HG03103 (cell line): ENCODE results near the gene COL6A6.
"Not testable (repeated sequence)": the region's sequence is repeated elsewhere in the genome, so short reads cannot be mapped to it uniquely, and the experiment has no call there.

Experiments
- ATAC-seq: cut with Tn5 transposase; IDR thresholded peaks from one replicate; pipeline ENCODE4 v1.9.1; 2021; ENCODE audit warnings: low read depth; ENCODE audit not compliant: unreplicated experiment

Gene COL6A6

DNA sequence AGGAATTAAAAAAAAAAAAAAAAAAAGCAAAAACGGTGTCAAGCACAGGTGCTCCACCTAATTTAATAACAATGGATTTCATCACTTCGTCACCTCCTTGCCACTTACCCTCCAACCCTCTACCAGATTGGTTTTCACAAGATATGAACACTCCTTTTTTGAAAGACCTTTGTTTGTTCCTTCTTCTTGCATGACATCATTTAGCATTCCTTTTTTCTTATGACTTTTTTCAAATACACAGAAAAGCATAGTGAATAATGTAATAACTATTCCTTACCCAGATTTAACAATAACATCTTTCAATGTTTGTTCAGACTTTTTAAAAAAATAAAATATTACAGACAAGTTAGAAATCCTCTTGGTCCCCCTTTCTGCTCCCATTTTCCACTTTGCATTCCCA lies 16.3 kb downstream of the COL6A6 start:
- no peak for ATAC-seq

DNA sequence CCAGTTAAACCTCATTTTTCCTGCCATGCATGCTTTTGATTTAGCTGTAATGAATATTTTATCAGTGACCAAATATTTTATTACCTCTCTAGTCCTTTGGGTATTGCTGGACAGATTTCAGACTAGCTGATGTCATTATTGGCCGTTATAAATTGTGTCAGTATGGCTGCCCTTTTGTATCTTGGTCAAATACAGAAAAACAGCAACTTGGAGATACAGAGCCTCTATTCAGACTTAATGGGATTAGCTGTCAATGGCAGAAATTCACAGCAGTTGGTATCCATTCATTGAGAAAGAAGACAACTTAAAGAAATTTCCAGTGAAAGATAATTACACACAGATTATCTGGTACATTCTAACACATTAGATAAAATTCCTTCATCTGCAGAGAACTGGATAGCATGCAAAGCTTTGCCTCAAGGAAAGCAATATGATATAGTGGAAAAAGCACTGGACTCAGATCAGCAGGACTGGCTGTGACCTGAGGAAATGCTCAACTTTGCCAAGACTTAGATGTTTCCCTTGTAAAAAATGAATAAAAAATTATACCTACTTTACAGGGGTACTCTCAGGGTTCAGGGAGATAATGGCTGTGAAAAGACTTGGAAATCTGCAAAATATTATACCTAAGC lies 20.8 kb downstream of the COL6A6 start:
- ATAC-seq = no peak

DNA sequence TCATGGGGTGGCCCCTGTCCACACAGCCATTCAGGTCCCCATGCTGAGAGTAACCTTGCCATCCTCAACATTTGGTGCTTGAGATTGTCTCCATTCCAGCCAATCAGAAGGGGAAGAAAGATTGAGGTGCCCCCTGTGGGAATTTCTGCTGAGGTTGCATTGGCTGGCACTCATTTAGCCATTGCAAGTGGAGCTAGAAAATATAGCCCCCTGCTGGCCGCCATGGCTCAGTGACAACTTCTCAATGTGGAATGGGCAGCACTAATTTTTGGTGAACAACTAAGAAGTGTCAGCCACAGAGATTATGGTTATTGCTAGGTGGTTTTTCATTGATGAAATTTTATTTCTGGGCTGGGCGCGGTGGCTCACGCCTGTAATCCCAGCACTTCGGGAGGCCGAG lies 22.0 kb downstream of the COL6A6 start:
- ATAC-seq = peak; percentile 61

DNA sequence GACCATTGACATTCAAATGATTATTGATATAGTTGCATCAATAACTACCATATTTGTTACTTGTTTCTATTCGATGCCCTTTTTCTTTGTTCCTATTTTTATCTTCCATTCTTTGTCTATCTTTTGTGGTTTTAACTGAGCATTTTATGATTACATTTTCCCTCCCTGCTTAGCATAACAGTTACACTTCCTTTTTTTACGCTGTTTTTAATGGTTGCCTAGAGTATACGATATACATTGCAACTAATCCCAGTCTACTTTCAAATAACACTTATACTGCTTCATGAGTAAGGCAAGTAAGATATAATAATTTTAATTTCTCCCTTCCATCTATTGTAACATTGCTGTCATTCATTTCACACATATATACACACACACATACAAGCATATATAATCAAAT lies 26.3 kb downstream of the COL6A6 start:
- no peak for ATAC-seq

DNA sequence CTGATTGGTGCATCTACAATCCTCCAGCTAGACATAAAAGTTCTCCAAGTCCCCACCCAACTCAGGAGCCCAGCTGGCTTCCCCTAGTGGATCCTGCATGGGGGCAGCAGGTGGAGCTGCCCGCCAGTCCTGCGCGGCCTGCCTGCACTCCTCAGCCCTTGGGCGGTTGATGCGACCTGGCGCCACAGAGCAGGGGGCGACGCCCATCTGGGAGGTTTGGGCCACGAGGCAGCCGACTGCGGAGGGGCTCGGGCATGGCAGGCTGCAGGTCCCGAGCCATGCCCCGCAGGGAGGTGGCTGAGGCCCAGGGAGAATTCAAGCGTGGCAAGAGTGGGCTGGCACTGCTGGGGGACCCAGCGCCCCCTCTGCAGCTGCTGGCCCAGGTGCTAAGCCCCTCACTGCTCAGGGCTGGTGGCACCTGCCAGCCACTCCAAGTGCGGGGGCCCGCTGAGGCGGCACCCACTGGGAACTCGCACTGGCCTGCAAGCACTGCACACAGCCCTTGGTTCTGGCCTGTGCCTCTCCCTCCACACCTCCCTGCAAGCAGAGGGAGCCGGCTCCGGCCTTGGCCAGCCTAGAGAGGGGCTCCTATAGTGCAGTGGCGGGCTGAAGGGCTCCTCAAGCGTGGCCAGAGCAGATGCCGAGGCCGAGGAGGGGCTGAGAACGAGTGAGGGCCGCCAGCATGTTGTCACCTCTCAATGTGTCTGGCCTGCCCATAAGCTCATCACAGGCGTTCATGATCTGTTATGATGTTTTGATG lies 30.1 kb downstream of the COL6A6 start:
- ATAC-seq = no peak

DNA sequence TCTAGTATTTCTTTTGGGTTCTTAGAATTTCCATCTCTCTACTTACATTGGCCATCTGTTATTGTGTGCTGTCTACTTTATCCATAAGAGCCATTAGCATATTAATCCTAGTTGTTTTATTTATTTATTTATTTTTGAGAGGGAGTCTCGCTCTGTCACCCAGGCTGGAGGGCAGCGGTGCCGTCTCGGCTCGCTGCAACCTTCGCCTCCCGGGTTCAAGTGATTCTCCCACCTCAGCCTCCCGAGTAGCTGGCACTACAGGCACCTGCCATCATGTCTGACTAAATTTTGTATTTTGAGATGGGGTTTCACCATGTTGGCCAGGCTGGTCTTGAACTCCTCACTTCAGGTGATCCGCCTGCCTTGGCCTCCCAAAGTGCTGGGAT lies 30.7 kb downstream of the COL6A6 start:
- not testable (repeated sequence) for ATAC-seq

DNA sequence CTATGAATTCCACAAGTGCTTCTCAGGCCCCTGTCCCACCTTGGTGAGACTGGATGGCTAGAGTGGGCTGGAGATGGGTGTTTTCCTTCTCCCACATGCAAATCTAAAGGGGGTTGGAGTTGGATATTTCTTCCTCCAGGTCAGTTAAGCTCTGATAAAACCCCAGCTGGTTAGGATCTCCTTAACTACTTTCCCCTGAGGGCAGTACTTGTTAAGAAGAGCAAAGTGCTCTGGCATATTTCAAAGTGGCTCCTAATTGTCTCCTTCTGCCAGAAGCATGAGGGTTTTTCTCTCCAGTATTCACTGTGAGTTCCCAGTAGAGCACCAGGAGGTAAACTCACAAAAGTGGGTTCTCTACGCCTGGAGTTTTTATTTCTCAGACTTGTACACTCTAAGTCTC lies 31.4 kb downstream of the COL6A6 start:
- ATAC-seq = no peak

DNA sequence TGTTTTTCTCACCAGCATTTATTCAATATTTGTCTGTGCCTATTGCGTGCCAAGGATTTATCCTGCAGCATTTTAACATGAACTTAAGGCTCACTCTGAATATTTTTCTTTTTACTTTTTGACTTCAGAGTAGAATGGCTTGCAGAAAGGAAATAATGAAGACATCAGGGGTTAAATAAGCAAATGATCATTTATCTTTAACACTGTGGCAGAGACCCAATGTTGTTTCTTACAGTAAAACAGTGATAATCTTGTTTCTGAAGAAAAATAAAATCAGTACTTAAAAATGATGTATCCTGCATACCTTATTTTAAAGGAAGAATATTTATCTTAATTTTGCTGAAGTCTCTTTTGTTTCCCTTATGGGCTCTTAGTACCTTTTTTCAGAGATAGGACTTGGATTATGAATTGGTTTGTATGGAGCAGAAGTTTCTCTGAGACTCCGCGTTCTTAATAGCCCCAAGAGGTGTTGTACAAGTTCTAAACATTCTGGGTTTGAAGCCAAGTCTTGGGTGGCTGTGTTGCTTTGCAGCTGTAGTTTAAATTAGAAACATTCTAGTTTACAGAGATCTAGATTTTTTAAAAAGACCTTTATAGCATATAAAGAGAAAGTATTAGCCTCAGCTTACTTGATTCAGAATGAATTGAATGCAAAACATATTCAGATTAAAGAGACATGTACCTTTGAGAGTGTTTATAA lies 40.5 kb downstream of the COL6A6 start:
- no peak for ATAC-seq

DNA sequence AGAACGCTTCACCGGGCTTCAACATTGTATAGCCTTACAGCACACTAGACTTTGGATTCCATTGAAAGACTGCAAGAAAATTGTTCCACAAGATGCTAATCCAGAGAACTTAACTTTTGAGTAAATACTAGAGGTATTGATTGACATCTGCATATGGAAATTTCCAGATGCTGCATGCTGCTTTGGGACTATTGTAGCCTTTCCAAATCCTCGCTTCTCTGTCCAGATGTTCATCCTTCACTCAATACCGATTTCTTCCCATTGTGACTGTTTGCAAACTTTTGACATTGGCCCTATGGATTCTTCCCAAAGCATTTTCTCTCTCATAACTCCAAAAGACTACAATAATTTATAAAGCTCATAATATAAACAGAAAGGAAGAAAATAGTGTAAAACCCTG lies 41.4 kb downstream of the COL6A6 start:
- no peak for ATAC-seq

DNA sequence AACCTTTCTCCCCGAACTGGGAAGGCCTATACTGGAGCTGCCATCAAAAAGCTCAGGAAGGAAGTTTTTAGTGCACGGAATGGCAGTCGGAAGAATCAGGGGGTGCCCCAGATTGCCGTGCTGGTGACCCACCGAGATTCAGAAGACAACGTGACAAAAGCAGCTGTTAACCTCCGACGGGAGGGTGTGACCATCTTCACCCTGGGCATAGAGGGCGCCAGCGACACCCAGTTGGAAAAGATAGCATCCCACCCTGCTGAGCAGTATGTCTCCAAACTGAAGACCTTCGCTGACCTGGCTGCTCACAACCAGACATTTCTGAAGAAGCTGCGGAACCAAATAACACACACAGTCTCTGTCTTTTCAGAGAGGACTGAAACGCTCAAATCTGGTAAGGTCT lies 48.2 kb downstream of the COL6A6 start:
- no peak for ATAC-seq
